KMS-11 (cell line): ENCODE results near the gene AHRR.

Source experiments
- H2AFZ ChIP-seq: fragments of 200-600 bp; sonication (generic); 2 replicates; pipeline ENCODE4 v1.6.1; 2016; ENCODE audit warnings: antibody characterized with exemption, mixed run types, low read depth
- H3K27ac ChIP-seq: fragments of 200-600 bp; sonication (generic); 2 replicates; pipeline ENCODE4 v1.6.1; 2016; ENCODE audit warnings: mild to moderate bottlenecking, mixed run types
- H3K27me3 ChIP-seq: fragments of 200-600 bp; sonication (generic); 2 replicates; pipeline ENCODE4 v1.6.1; 2017; ENCODE audit warnings: mild to moderate bottlenecking, low read depth, mixed run types, moderate library complexity; ENCODE audit not compliant: insufficient read depth
- H3K36me3 ChIP-seq: fragments of 200-600 bp; sonication (generic); 2 replicates; pipeline ENCODE4 v1.6.1; 2017; ENCODE audit warnings: mild to moderate bottlenecking, mixed run types; ENCODE audit not compliant: insufficient read depth
- H3K4me1 ChIP-seq: fragments of 200-600 bp; sonication (generic); 2 replicates; pipeline ENCODE4 v1.6.1; 2016; ENCODE audit warnings: mild to moderate bottlenecking, low read depth, mixed run types; ENCODE audit not compliant: poor library complexity, severe bottlenecking
- H3K4me2 ChIP-seq: fragments of 200-600 bp; sonication (generic); 2 replicates; pipeline ENCODE4 v1.7.0; 2016; ENCODE audit warnings: mild to moderate bottlenecking, mixed run types
- H3K4me3 ChIP-seq: fragments of 200-600 bp; sonication (generic); IDR thresholded peaks from 2 replicates; pipeline ENCODE4 v1.6.1; 2017; ENCODE audit warnings: low read depth, low read length, mixed read lengths; ENCODE audit not compliant: insufficient read depth
- H3K79me2 ChIP-seq: fragments of 200-600 bp; sonication (generic); 2 replicates; pipeline ENCODE4 v1.6.1; 2016; ENCODE audit warnings: low read depth, mixed run types; ENCODE audit not compliant: insufficient read depth
- H3K9ac ChIP-seq: fragments of 200-600 bp; sonication (generic); 2 replicates; pipeline ENCODE4 v1.6.1; 2016; ENCODE audit warnings: mild to moderate bottlenecking, mixed run types
- H4K20me1 ChIP-seq: fragments of 200-600 bp; sonication (generic); 2 replicates; pipeline ENCODE4 v1.6.1; 2016; ENCODE audit warnings: mild to moderate bottlenecking, mixed run types; ENCODE audit not compliant: insufficient read depth
- CTCF ChIP-seq: fragments of 200-600 bp; sonication (generic); conservative IDR thresholded peaks from 2 replicates; pipeline ENCODE4 v1.6.1; 2017; ENCODE audit warnings: low read depth, mild to moderate bottlenecking, antibody characterized with exemption, low read length, moderate library complexity, mixed read lengths

The AHRR gene

GRCh38 chr5:479566-480319 lies 158.2 kb downstream of the AHRR start:
- H3K9ac ChIP-seq = no peak overlapping the region
- H3K27me3 ChIP-seq = peaks cover 62% of the 10 kb centered on the region
- no peaks in the 10 kb centered on the region for H4K20me1 ChIP-seq
- no peaks in the 10 kb centered on the region for H3K36me3 ChIP-seq
- H3K4me1 ChIP-seq = no peaks in the 10 kb centered on the region
- H2AFZ ChIP-seq = no peak overlapping the region
- no peak overlapping the region for H3K4me3 ChIP-seq
- no peaks in the 10 kb centered on the region for H3K79me2 ChIP-seq
- H3K27ac ChIP-seq = no peak overlapping the region
- no peak for TF ChIP-seq CTCF
- H3K4me2 ChIP-seq = no peak overlapping the region

GRCh38 chr5:481347-481746 lies 159.8 kb downstream of the AHRR start:
- Histone ChIP-seq H3K27me3 (peaks cover 78% of the 10 kb centered on the region), H2AFZ (no peak overlapping the region), H3K4me1 (no peaks in the 10 kb centered on the region), H3K36me3 (no peaks in the 10 kb centered on the region), H3K4me2 (no peak overlapping the region), H3K9ac (no peak overlapping the region), H4K20me1 (no peaks in the 10 kb centered on the region), H3K4me3 (no peak overlapping the region), H3K79me2 (no peaks in the 10 kb centered on the region), H3K27ac (no peak overlapping the region)
- no peak for TF ChIP-seq CTCF

- H3K4me1 ChIP-seq = no peaks in the 10 kb centered on the region
- H4K20me1 ChIP-seq = no peaks in the 10 kb centered on the region
- H3K79me2 ChIP-seq = no peaks in the 10 kb centered on the region
- no peak overlapping the region for H3K4me2 ChIP-seq
- no peak overlapping the region for H2AFZ ChIP-seq
- no peaks in the 10 kb centered on the region for H3K36me3 ChIP-seq
- peaks cover 80% of the 10 kb centered on the region for H3K27me3 ChIP-seq
- H3K9ac ChIP-seq = no peak overlapping the region
- TF ChIP-seq CTCF = no peak
- no peak overlapping the region for H3K4me3 ChIP-seq
- no peak overlapping the region for H3K27ac ChIP-seq
Observed at GRCh38 chr5:482021-482420, 160.5 kb downstream of the AHRR start.

- Histone ChIP-seq H3K27ac (no peak overlapping the region), H3K4me1 (no peaks in the 10 kb centered on the region), H3K36me3 (no peaks in the 10 kb centered on the region), H3K79me2 (no peaks in the 10 kb centered on the region), H3K4me3 (no peak overlapping the region), H2AFZ (no peak overlapping the region), H3K27me3 (peaks cover 76% of the 10 kb centered on the region), H3K9ac (no peak overlapping the region), H4K20me1 (no peaks in the 10 kb centered on the region), H3K4me2 (no peak overlapping the region)
- no peak for TF ChIP-seq CTCF
Observed at GRCh38 chr5:482506-482905, 161.0 kb downstream of the AHRR start.
